NB4 (cell line): ENCODE measurements around the gene CFAP46.

Experiments used
- POLR2A ChIP-seq: IDR thresholded peaks from 2 replicates; pipeline ENCODE4 v1.6.1; 2011; ENCODE audit warnings: mild to moderate bottlenecking; ENCODE audit not compliant: insufficient read length; ENCODE audit errors: extremely low read depth
- TF ChIP-seq, protein P1 (sequence below): IDR thresholded peaks from one replicate; pipeline ENCODE4 v1.5.1; 2012; ENCODE audit warnings: low read depth, low read length

GRCh38 chr10:132862485-132863420, 79.6 kb downstream of the CFAP46 start:
- TF ChIP-seq, protein P1, sequence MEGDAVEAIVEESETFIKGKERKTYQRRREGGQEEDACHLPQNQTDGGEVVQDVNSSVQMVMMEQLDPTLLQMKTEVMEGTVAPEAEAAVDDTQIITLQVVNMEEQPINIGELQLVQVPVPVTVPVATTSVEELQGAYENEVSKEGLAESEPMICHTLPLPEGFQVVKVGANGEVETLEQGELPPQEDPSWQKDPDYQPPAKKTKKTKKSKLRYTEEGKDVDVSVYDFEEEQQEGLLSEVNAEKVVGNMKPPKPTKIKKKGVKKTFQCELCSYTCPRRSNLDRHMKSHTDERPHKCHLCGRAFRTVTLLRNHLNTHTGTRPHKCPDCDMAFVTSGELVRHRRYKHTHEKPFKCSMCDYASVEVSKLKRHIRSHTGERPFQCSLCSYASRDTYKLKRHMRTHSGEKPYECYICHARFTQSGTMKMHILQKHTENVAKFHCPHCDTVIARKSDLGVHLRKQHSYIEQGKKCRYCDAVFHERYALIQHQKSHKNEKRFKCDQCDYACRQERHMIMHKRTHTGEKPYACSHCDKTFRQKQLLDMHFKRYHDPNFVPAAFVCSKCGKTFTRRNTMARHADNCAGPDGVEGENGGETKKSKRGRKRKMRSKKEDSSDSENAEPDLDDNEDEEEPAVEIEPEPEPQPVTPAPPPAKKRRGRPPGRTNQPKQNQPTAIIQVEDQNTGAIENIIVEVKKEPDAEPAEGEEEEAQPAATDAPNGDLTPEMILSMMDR: no peak
- TF ChIP-seq POLR2A: no peak
